HEK293T (cell line): ENCODE measurements around the gene CACHD1.

Experiments
- ARNT ChIP-seq: fragments of 450-650 bp; IDR thresholded peaks from 2 replicates; pipeline ENCODE4 v1.6.1; 2017; ENCODE audit warnings: mild to moderate bottlenecking
- BHLHE40 ChIP-seq: fragments of 450-650 bp; IDR thresholded peaks from 2 replicates; pipeline ENCODE4 v1.6.1; 2016; ENCODE audit warnings: mild to moderate bottlenecking, moderate library complexity, borderline replicate concordance
- ELF4 ChIP-seq: fragments of 450-650 bp; IDR thresholded peaks from 2 replicates; pipeline ENCODE4 v1.6.1; 2017; ENCODE audit warnings: antibody characterized with exemption
- FOXA1 ChIP-seq: fragments of 450-650 bp; IDR thresholded peaks from 2 replicates; pipeline ENCODE4 v1.6.1; 2016; ENCODE audit warnings: mild to moderate bottlenecking
- FOXK2 ChIP-seq: fragments of 450-650 bp; IDR thresholded peaks from 2 replicates; pipeline ENCODE4 v1.6.1; 2016; ENCODE audit warnings: mild to moderate bottlenecking
- FOXM1 ChIP-seq: fragments of 450-650 bp; IDR thresholded peaks from 2 replicates; pipeline ENCODE4 v1.6.1; 2017; ENCODE audit warnings: mild to moderate bottlenecking, borderline replicate concordance
- HDGF ChIP-seq: fragments of 450-650 bp; IDR thresholded peaks from 2 replicates; pipeline ENCODE4 v1.6.1; 2017; ENCODE audit warnings: antibody characterized with exemption, borderline replicate concordance
- L3MBTL2 ChIP-seq: fragments of 450-650 bp; conservative IDR thresholded peaks from 2 replicates; pipeline ENCODE4 v1.6.1; 2016; ENCODE audit warnings: mild to moderate bottlenecking
- NFRKB ChIP-seq: fragments of 450-650 bp; IDR thresholded peaks from 2 replicates; pipeline ENCODE4 v1.6.1; 2016; ENCODE audit warnings: mild to moderate bottlenecking, moderate library complexity
- SP1 ChIP-seq: fragments of 450-650 bp; IDR thresholded peaks from 2 replicates; pipeline ENCODE4 v1.6.1; 2017
- TF ChIP-seq, protein P1 (sequence below): fragments of 450-650 bp; IDR thresholded peaks from 2 replicates; pipeline ENCODE4 v1.6.1; 2016

- TF ChIP-seq NFRKB (no peak), ELF4 (no peak), SP1 (no peak), L3MBTL2 (no peak), FOXA1 (no peak), ARNT (no peak), HDGF (no peak), FOXK2 (no peak), BHLHE40 (no peak), FOXM1 (no peak)
- TF ChIP-seq, protein P1, sequence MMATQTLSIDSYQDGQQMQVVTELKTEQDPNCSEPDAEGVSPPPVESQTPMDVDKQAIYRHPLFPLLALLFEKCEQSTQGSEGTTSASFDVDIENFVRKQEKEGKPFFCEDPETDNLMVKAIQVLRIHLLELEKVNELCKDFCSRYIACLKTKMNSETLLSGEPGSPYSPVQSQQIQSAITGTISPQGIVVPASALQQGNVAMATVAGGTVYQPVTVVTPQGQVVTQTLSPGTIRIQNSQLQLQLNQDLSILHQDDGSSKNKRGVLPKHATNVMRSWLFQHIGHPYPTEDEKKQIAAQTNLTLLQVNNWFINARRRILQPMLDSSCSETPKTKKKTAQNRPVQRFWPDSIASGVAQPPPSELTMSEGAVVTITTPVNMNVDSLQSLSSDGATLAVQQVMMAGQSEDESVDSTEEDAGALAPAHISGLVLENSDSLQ = no peak
Observed at GRCh38 chr1:64681043-64681442, 211.1 kb downstream of the CACHD1 start.
